ENCODE data around the gene HRH2.
"Not testable (repeated sequence)": the region's sequence is repeated elsewhere in the genome, so short reads cannot be mapped to it uniquely, and the experiment has no call there.

The HRH2 gene, protein sequence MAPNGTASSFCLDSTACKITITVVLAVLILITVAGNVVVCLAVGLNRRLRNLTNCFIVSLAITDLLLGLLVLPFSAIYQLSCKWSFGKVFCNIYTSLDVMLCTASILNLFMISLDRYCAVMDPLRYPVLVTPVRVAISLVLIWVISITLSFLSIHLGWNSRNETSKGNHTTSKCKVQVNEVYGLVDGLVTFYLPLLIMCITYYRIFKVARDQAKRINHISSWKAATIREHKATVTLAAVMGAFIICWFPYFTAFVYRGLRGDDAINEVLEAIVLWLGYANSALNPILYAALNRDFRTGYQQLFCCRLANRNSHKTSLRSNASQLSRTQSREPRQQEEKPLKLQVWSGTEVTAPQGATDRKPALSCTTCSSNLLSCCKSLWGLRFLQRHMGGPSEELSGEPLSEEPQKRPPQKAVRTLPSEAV

GRCh38 chr5:175657593-175658271 is at the start of gene HRH2:
TSS of gene HRH2 (plus strand) at chr5:175658071. CDS start at chr5:175683234, 25,163 bp downstream.
- DNase-seq, result no peak

GRCh38 chr5:175609526-175609925 is 48.3 kb upstream of the HRH2 start:
- no peak for DNase-seq

DNA sequence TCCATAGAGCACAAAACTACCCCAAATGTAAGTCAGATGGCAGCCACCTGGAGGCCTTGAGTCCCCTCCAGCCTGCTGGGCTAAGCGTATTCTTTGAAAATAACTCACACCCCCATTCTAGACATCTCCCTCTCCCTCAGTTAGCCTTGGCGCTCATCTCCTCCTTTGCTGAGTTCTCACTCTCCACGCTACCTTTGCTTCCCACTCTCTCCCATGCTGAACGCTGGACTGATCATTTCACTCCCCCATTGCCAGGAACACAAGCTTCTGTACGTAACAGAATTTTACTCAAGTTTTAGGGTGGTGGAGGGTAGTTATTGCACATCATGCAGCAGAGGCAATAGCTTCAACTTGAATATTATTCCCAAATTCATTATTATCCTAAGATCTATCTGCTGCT is 47.5 kb upstream of the HRH2 start:
- no peak for DNase-seq

GRCh38 chr5:175610898-175611297 is 47.0 kb upstream of the HRH2 start:
- no peak for DNase-seq

DNA sequence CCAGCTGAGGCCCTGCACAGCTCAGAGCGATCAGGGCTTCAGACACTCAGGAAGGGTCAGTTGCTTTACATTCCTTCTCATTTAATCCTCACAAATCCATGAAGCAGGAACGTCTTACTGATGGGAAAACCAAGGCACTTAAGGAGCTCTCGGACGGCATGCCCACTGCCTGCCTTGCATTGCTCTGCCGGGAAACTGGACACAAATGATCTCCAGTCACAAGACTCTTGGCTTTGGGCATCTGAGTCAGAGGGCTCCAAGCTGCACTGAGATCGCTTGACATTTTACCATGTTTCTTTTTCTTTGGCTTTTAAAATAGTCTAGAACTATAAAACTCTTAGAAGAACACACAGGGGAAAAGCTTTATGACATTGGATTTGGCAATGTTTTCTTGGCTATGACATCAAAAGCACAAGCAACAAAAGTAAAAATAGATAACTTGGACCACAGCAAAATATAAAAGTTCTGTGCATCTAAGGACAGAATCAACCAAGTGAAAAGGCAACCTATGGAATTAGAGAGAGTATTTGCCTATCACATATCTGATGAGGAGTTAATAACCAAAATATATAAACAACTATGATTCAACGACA is 43.6 kb upstream of the HRH2 start:
- no peak for DNase-seq

GRCh38 chr5:175614861-175615260 is 43.0 kb upstream of the HRH2 start:
- DNase-seq, result no peak

DNA sequence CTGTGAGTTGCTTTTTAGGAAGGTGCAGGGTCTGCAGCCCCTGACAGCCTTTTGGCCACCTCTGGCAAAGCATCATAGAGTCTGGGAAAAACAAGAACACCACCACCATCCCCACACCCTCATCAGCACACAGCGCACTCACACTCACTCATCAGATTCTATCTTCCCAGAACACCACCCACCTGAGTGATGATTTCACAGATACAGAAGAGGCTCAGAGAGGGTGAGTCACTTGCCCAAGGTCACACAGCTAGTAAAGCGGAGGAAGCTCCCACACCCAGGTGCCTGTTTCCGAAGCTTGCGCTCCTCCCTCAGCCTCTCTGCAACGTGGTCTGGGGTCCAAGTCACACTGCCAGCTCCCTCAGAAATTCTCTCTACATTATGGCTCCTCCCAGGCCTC is 41.8 kb upstream of the HRH2 start:
- DNase-seq, result no peak

DNA sequence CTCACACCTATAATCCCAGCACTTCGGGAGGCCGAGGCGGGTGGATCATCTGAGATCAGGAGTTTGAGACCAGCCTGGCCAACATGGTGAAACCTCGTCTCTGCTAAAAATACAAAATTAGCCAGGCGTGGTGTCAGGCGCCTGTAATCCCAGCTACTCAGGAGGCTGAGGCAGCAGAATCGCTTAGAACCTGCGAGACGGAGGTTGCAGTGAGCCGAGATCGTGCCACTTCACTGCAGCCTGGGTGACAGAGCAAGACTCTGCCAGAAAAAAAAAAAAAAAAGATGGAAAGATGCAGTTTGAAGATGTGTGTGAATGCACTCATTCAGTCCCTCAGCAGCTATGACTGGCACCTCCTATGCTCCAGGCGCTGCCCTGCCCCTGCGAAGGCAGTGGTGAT is 41.3 kb upstream of the HRH2 start:
- DNase-seq, result not testable (repeated sequence)

DNA sequence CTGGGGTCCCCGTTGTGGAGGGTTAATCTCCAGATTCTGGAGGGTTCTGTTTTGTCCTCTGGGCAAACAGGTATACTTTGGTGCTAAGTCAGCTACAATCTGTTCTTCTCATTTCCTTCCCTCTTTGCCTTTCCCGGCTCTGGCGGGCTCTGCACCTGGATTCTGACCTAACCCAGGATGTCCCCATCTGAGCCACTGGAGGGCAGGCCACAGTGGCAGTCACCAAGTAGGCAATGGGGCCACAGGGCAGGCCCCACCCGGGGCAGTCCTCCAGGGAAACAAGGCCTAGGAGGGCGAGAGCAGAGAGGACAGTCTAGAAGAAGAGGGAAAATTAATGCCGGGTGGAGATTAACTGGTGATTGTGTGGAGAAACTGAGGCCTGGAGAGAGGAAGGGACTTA is 40.4 kb upstream of the HRH2 start:
- no peak for DNase-seq

- DNase-seq, result no peak
Observed at GRCh38 chr5:175620527-175620926, 37.3 kb upstream of the HRH2 start.

DNA sequence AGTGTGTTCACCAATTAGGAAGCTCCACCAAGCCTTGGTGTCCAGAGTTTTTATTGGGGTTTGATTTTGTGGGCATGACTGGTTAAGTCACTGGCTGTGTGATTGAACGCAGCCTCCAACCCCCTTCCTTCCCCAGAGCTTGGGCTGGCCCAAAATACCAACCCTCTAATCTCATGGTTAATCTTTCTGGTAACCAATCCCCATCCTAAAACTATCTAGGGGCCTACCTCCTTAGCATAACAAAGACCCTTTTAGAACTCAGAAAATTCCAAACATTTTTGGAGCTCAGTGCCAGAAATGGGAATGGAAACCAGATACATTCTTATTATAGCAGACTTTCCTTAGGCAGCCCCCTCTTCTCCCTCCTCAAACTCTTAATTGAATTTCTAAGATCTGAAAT is 35.9 kb upstream of the HRH2 start:
- no peak for DNase-seq

- DNase-seq, result no peak
Observed at GRCh38 chr5:175623088-175623487, 34.8 kb upstream of the HRH2 start.

DNA sequence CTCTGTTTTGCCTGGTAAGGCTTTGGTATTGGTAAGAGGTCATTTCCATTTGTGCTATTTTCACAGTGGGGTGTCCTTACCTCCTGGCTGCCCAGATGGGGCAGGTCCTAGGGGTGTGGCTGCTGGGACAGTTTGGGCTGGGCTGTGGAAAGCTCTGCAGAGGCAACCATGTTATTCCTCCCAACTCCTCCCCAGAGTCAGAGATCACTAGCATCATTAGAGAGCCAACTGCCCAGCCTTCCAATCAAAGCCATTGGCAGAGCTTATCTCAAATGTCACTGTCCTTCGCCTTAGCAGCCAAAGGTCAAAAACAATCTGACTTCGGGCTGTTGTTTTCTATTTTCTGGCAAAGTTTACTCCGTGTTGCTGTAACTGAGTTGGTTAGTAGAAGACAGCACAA is 33.6 kb upstream of the HRH2 start:
- no peak for DNase-seq

DNA sequence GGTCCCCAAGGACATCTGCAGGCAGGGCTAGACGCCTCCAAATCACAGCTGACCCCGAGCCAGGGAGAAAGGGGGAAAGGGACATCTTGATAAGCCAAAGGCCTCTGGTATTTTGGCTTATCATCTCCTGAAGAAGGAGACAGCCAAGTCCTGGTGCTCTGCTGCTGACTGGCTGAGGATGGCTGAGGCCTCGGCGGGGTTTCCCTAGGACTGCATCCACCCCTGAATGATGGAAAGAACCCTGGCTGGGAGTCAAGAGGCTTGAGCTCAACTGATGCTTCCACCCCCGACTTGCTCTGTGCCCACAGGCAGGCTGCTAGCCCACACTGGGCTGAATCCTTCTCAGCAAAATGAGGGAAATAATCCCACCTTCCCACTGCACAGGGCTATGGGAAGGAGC is 30.9 kb upstream of the HRH2 start:
- no peak for DNase-seq

- no peak for DNase-seq
Observed at GRCh38 chr5:175627739-175628138, 30.1 kb upstream of the HRH2 start.

- DNase-seq, result no peak
Observed at GRCh38 chr5:175628668-175629067, 29.2 kb upstream of the HRH2 start.

DNA sequence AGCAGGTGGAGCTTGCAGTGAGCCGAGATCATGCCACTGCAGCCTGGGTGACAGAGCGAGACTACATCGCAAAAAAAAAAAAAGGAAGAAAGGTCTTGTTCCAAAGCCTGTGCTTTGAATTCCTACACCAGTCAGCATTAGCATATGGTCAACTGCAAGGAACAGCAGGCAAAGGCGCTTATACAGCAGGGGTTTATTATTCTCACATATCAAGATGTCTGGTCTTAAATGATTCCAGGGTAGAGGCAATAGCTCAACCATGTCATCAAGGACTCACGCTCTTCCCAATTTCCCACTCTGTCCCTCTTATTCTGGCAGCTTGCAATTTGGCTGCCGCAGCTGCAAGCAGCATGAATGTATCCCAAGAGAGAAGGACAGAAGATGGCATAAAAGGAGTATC is 28.6 kb upstream of the HRH2 start:
- no peak for DNase-seq

GRCh38 chr5:175629793-175630192 is 28.1 kb upstream of the HRH2 start:
- DNase-seq, result no peak

- no peak for DNase-seq
Observed at GRCh38 chr5:175635854-175636584, 21.9 kb upstream of the HRH2 start.

DNA sequence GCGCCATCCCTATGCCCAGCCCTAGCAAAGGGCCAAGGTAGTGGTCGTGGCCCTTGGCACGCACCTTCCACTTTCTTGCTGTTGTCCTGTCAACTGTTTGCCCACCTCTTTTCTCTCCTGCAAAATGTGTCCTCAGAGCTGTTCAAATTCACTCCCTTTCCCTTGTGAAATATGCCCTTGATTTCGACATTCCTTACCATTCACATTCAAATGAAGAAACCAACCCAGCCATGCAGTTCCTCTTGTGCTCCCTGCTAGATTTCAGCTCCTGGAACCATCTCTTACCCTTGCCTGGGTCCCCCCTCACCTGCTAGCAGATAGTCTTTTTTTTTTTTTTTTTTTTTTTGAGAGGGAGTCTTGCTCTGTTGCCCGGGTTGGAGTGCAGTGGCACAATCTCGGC is 19.6 kb upstream of the HRH2 start:
- DNase-seq, result no peak

DNA sequence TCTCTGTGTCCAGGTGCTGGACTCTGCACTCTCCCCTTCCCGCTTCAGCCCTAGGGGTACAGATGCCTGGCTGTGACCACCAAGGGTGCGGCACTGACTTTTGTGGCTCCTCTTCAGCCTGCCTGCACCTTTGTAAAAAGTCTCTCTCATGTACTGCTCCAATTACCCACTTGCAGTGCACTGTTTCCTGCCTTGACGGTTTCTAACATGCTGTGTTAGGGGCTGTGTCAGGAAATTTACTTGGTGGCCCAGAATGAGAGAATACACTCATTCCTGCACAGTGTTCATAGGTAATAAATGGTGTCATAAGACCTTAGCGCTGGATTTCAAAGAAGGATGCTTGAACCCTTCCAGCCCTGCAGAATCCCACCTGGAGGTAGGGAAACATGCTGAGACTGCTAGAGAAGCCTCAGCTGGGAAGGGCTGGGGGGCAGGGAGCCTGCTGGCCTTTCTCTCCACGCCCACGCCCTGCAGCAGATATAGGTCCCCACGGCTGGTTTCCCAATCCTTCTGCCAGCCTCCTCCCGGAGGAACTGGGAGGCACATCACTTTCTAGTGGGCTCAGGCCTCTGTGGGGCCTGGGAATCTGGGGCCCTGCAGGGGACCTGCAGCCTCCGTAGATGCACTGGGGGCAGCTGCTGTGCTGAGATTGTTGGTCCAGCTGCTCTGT is 17.6 kb upstream of the HRH2 start:
- no peak for DNase-seq

- DNase-seq, result no peak
Observed at GRCh38 chr5:175642998-175643397, 14.9 kb upstream of the HRH2 start.

- DNase-seq, result no peak
Observed at GRCh38 chr5:175646251-175646650, 11.6 kb upstream of the HRH2 start.
